ENCODE measurements around the gene PTPRD.

DNA sequence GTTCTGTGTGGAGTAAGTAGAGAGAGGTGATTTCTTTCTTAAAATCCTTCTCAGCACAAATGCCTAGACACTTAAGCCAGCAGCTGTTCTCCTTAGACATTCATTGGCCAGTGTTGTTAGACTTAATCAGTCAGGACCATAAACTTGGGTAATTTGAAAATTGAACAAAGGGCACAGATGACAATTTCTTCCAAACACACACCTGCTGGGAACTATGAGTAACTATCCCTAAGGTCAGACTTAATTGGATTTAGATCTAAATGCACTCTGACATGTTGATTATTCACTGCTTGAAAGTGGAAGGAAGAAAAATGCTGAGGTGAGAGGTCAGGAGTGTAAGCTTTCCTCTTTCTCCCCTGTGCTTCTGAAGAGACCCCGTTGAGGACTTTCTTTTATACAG lies 1729.5 kb downstream of the PTPRD start:
- no peak for TF ChIP-seq POLR2A (IDR thresholded peaks at IDR 0.05; ENCODE audit: low read depth, low read length)
- TF ChIP-seq POLR2AphosphoS5 (IDR thresholded peaks at IDR 0.05; ENCODE audit: low read depth, low read length): no peak

All from GM12892 (cell line).